Ramos (cell line): Measurements from ENCODE around the gene CHST11.

Source experiments
- in situ Hi-C: fragments of 300-500 bp; cut with MboI; formaldehyde crosslinking; loops from one replicate; pipeline ENCODE4 v1.14.3; 2022; ENCODE audit warnings: low sequenced_read_pairs; ENCODE audit not compliant: unreplicated experiment

The CHST11 gene

DNA sequence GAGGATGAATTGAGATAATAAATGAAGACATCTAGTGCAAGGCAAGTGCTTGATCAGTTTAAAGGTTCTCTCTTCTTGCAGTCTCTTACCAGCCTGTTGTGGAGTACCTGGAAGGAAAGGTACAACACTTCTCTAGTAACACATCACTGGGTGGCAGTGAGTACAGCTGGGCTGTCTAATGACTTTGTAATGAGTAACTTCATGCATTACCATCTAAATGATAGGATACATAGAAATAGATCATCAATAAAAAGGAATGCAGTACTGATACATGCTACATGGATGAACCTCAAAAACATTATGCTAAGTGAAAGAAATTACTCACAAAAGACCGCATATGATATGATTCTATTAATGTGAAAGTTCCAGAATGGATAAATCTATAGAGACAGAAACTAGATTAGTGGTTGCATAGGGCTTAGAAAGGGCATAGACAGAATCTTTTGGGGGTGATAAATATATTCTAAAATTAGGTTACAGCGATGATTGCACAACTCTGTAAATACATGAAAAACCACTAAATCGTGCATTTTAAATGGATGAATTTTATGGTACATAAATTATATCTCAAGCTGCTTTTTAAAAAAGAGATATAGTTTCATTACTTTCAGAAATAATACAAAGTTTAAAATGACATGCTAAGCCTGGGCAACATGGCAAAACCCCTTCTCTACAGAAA lies 224.4 kb downstream of the CHST11 start:
- in situ Hi-C loops: no loop called here

DNA sequence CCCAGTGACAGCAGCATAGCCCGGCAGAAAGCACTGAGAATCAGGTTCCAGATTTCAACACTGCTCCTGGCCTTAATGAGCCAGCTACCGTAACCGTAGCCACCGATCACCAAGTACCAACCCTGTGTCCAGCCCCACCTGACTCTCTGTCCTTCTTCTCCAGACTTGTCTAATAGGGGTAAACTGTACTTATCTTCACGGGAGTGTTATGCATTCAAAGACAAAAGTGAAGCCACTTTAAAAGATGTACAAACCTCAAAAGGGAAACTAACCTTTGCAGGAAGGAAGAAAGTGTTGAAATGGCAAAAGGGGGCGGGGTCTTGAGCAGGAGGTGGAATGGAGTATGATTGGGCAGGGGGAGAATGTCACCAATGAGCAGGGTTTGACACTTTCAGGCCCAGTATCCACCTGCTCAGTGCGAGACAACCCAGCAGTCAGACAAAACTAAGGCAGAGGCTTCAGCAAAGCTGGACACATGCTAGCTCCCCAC lies 226.1 kb downstream of the CHST11 start:
- in situ Hi-C loops: no loop called here

DNA sequence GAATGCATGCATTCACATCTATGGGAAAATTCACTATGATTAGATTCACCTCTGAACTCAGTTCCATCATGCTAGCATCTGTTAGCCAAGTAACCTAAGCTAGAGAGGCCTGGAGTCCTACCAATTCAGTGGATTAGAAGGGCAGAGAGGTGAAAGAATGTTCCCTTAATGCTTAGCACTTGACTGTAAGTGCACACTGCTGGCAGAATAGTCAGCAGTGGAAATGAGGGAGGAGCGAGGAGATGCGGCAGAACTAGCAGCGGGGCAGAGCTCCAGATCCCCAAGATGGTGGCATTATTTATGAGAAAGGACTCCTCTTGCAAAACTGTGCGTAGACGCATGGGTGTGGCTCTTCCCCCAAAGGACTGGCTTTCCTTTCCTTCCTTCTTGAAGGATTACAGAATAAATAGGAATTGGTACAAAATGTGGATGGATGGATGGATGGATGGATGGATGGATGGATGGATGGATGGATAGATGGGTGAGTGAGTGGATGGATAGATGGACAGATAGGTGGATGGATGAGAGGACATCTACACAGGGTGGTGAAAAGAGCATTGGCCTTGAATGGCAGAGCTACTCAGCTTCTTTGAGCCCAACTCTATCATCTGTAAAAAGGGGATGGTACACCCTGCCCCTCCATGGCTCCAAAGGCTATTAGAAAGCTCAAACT lies 227.2 kb downstream of the CHST11 start:
- in situ Hi-C loops: no loop called here

DNA sequence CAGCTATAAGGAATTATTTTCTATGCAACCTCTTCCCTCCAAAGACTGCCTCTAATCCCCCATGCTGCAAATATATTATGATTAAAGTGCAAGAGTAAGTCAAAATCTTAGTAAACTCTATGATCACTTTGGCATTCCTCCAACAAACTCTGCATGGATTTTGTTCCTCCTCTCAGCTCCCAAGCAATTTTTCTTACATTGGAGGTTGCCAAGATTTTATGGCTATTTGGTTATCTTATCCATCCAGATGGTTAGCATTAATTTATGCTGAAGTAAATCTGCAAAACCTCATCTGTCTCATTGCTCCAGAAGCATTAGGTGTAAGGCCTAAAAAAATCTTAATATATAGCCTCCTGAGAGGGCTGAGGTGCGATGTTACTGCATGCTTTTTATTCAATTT lies 228.1 kb downstream of the CHST11 start:
- in situ Hi-C loops: no loop called here

DNA sequence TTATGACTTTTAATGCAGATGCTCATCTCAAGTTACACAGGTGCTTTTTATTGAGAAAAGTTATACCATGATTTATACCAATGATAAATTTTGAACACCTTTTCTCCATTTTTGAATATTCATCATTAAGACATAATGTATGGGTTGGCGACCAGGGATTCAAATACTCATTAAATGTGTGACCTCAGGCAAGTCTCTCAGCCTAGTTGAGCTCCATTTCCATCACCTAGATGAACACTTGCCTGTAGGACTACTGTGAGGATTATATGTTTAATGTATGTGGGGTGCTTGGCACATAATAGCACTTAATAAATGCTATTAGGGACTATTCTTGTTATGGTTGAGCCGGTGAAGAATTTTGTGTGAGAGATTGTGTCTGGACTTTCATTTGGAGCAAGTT lies 228.6 kb downstream of the CHST11 start:
- in situ Hi-C loops: no loop called here

DNA sequence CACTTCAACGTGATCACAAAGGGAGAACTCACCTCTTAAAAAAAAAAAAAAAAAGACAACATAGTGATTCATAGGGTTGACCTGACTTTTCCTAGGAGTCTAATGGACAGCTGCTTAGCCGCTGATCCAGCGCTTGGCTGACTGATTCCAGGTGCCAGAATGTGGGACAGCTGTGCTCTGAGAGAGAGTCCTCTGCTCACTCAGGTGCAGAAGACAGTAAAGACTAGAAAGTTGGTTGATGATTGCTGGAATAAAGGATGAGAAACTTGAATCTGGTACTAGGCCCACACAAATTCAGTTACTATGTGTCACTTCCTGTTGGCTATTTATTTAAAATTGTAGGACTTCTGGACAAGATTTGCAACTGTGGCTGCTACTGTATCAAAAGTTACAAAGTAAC lies 229.4 kb downstream of the CHST11 start:
- in situ Hi-C loops: no loop called here

DNA sequence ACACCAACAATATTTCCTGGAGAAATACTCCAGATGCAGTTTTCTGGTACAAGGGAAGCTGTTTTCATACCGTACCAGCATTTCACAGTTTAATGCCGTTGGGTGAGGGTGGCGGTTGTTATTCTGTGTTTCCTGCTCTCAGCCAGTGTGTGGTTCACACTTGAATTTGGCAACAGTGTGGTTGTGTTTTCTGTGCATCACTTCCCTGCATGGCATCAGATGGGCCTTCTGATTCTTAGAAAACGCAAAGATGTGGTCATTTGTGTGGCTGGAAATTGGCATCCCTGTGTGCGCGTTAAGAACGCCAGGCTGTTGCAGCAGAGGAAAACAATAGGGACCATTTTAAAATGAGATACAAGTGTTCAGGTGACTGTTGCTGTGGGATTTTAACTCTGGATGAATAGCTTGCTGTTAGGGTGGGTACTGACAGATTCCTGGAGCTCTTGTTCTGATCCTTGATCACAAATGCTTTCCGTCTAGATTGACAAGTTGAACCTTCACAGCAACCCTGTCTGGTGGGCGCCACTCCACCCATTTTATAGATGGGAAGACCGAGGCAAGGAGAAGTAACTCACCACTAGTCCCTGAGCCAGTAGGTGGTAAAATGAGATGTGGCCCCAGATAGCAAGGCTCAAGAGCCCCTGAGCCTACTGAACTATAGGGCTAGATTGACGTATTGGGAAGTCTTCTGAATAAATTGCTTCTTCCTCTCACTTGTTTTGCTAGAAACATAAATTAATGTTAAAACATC lies 231.2 kb downstream of the CHST11 start:
- in situ Hi-C loops: no loop called here

DNA sequence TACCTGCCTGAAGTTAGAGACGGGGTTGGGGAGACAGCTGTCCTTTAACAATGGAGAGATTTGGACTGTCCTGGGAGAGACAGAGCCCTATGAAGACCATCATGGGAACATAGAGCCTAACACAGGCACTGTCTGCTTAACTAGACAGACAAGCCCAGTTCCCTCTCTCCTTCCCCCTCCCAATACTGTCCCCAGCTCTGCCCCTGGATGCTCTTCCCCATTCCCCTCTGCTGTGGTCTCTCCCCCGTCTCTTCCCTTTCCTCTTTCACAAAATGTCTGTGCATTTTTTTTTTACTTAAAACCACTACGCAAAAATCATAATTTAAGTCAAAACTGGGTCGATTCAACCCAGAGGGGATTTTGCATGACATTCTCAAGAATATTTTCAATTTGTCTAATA lies 232.9 kb downstream of the CHST11 start:
- in situ Hi-C loops: no loop called here

DNA sequence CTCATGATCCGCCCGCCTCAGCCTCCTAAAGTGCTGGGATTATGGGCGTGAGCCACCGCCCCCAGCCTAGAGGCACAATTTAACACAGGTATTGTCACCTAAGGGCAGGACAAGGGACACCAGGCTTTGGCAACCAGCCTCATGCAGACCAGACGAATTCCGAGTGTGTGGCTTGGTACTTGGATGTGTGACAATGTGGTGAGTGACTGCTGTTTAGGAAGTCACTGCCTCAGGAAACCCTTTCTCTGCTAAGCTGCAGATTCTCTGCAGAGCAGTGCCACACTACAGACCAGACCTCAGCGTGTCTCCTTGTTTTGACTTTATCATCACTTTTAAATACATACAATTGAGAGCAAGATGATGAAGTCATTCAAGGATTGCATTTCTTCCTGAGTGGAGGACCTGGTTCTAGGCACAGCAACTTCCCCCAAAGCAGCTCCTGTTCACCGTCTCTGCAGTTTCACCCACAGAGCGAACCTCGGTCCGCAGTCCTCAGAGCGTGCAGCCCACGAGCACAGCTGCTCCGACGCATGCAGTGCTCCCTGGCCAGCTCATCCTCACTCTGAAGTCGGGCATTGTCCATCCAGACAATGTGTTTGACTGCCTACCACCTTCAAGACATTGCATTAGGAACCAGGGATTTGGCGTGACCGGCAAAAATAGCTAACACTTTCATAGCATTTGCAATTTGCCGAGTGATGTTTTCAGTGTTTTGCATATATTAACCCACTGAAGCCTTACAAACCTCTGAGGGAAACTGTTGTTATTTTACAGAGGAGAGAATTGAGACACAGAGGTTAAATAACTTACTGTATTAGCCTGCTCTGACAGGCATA lies 235.2 kb downstream of the CHST11 start:
- in situ Hi-C loops: no loop called here

DNA sequence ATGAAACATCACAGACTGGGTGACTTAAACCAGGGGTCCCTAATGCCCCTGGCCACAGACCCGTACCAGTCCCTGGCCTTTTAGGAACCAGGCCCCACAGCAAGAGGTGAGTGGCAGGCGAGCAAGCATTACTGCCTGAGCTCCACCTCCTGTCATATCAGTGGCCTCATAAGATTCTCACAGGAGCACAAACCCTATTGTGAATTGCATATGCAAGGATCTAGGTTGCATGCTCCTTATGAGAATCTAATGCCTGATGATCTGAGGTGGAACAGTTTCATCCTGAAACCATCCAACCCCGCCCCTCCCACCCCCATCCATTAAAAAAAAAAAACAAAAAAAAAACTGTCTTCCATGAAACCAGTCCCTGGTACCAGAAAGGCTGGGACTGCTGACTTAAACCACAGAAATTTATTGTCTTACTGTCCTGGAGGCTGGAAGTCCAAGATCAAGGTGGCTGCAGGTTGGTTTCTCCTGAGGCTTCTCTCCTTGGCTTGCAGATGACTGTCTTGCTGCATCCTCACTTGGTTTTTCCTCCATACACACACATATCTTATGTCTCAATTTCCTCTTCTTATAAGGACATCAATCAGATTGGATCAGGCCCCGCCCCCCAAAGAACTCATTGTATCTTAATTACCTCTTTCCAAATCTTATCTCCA lies 235.9 kb downstream of the CHST11 start:
- in situ Hi-C loops: no loop called here

DNA sequence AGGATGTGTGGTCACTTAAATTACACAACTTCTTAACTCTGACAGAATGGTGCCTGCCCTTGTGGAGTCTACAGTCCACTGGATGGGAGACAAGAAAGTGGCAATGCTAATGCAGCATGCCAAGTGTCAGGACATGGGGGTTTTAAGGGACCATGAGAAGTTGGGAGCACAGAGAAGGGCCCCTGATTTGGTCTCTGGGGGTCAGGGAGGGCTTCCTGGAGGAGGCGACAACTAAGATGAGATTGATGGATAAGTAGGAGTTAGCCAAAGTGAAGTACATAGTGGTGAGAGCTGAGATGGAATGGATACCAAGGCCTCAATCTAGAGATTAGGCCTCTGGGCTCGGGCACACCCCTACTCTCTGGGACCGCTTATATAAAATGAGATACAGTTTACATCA lies 236.7 kb downstream of the CHST11 start:
- in situ Hi-C loops: no loop called here

DNA sequence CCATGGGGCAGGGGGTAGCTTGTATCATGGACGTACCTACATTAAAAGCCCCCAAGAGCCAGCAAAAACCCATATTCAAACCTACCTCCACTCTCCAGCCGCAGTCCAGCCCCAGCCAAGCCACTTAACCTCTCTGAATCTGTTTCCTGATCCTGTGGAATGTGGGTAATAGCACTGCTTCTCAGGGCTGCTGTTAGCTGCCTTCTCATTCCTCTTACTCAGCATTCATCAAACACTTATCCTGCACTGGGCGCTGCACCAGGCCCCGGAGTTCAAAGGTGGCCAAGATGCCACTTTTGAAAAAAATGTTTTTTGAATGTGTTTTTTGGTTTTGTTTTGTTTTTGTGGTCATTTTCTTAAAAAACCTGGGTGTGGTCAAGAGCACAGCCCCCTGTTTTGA lies 237.4 kb downstream of the CHST11 start:
- in situ Hi-C loops: no loop called here

DNA sequence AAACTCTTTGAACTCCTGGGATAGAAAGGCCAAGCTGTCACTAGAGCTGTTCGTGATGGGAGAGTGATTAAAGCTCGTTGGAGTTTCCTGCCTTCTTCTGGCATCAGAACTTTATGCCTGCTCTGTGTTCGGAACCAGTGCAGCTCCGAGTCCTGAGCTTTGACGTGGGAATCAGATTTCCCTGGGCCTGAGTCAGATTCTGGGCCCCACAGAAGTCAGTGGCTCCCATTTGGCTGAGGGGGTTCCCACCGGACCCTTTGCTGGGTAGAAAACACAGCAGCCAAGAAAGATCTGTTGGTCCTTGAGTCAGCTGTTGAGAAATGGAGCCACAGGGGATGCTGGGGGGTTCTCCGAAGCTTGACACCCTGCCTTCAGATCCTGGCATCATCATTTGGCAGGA lies 238.0 kb downstream of the CHST11 start:
- in situ Hi-C loops: no loop called here

DNA sequence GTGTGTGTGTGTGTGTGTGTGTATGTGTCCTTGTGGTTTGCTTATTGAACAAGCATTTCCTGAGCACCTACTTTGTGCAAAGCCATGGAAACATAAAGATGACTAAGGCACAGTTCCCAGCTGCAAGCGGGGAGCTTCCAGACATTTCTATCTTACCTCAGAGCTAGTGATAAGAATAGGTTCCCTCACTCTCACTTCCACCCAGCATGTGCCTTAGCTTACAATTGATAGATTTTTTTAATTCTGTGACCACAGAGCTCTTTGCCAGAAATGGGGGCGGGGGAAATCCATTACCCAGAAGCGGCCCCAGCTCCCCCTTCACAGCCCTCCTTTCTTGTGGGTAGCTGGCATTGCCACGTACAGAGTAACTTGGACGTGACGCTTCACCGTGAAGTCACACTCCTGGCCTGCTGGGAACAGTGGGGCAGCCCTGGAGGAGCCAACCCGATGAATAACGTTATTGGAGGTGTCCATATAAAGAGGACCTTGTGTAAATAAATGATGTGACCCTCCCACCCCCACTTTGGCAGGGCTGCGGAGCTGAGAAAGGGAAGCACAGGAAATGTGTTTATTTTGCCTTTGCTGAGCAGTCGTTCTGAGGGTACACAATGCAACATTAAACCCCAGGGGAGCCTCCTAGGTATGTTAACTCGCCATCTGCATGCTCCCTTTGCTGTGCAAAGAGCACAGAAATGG lies 238.9 kb downstream of the CHST11 start:
- in situ Hi-C loops: no loop called here

DNA sequence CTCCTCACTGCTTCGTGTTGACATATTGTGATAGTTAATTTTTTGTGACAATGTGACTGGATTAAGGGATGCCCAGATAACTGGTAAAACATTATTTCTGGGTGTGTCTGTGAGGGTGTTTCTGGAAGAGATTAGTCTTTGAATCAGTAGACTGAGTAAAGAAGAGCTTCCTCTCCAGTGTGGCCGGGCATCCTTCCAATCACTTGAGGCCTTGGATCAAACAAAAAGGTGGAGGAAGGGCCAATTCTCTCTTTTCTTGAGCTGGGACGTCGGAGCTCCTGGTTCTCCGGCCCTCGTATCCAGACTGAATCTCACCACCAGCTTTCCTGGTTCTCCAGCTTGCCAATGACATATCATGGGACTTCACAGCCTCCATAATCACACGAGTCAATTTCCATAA lies 240.4 kb downstream of the CHST11 start:
- in situ Hi-C loops: no loop called here

DNA sequence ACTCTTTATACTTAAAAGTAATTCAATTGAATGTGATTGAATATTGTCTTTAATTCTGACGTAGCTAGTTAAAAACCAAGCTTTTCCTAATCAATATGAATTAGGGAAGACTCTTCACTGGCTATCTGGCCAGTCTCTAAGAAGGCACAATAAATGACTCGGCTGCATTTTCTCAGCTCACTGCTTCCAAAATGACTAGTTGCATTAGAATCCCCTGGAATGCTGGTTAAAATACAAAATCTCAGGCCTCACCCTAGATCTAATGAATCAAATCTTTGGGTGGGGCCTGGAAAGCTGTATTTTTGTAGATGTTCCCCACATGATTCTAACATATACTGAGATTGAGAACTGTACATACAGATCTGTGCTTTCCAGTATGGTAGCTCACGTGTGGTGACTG lies 242.1 kb downstream of the CHST11 start:
- in situ Hi-C loops: no loop called here

DNA sequence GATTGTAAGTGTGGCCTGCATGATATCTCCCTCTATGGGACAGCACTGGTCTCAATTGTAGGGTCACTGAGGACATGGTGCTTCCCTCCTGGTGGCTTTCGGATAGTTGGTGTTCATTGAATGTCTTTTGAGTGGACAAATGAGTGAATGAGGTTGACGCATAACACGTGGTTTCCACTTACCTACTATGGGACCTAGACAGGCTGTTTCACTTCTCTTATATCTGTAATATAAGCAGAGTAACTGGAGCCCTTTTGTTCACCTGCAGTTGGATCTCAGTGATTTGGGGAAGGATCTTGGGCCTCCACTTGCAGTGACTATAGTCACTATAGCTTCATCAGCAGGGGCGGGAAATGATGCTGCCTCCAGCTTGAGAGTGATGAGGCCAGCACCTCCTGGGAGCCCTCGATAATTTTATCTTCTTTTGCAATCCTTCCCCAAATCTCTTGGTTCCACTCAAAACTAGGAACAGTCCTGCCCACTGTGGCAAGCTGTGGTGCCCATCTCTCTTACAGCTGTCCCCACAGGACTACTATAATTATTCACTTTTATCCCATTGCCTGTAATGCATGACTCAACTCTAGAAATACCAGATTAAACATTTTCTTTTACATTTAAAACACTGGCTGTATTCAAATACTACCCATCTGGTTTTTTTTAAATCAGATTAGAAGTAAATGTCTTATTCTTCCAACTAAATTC lies 242.9 kb downstream of the CHST11 start:
- in situ Hi-C loops: no loop called here

DNA sequence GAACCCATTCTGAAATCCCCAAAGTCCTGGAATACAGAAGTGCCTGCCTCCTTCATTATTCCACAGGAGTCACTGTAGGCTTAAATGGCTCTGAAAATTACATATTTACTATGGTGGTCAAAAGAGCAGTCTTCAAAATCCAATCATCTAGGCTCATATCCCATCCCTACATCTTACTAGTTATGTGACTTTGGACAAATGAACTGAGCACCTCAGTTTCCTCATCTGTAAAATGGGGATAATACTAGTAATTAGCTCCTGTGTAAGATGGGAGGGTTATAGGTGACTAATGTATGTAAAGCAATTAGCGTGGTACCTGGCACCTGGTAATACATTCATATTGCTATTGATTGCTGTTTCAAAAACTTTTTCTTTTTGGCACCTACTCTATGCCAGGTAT lies 243.6 kb downstream of the CHST11 start:
- in situ Hi-C loops: no loop called here

DNA sequence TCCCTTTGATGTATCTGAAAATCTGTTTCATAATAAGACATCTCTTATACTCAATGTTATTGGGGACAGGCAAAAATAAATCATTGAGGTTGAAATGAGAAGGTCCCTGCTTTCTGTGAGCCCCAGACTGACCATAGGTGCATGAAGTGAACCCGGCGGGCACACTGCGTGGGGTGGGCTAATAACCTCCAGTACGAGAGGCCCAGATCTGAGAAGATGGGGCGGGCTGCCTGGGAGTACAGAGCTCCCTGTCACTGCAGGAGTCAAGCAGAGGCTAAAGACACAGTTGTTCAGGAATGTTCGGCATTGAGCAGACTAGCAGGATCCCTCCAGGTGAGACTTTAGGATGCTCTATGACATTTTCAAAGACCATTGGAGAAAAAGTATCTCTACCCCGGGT lies 244.6 kb downstream of the CHST11 start:
- in situ Hi-C loops: no loop called here
